Measurements from ENCODE around the gene EIF1.

DNA sequence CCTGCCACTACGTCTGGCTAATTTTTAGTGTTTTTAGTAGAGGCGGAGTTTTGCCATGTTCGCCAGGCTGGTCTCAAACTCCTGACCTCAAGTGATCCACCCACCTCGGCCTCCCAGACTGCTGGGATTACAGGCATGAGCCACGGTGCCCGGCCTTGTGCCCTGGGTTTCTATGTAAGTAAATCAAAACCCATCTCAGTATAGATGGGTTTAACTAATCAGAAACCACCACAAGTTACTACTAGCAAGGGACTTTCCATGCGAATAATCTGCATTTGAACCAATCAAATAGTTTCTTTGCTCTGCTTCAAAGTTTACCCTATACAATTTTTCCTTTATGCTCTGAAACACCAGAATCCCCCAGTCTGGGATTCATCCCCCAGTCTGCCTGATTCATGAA lies 16.5 kb upstream of the EIF1 start:
- no peak for TF ChIP-seq POLR2A (IDR thresholded peaks at IDR 0.05; ENCODE audit: low read length)
- TF ChIP-seq GATA1 (IDR thresholded peaks at IDR 0.05; ENCODE audit: low read depth, low read length) = no peak

All from erythroblast (primary cell).